Measurements from ENCODE around the gene DRGX.

DNA sequence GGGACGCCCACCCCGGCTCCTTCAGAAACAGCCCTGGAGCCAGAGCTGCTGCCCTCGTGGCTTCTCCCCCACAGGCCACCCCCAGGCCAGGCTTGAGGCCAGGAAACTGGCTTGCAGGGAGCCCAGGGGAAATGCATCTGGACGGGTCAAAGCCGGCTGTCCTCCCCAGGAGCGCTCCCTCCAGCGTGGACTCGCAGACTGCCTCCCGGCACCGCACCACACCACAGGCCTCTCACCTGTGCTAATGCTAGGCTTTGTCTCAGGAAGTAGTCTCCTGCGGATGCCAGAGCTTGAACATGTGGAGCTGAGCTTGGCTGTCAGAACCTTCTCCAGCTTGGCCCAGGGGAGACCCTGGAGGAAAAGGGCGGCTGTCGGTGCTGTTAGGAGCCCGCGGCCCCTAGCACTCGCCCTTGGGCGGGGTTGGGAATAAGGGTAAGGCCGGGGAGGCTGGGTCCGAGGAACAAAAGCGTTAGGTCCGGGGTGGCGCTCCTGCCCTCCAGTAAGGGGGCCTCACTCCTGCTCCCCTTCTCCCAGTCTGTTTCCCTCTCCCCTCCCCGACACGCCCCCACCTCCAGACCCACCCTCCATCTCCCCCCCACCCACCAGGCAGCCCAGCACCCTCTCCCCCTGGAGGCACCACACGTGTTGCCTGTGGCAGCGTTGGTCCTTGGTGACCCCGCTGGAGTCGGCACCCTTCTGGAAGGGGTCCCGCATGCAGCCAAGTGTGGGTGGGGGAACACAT lies 21.6 kb upstream of the DRGX start:
- TF ChIP-seq EZH2 (IDR thresholded peaks at IDR 0.05; ENCODE audit: insufficient read depth, poor library complexity, severe bottlenecking) (no peak), EZH2phosphoT487 (IDR thresholded peaks at IDR 0.05; ENCODE audit: insufficient read depth, low read depth) (no peak)

Data from GM23248 (cell line).